NCI-H2081 (cell line): ENCODE measurements around the gene ZC3HAV1.
"Not testable (repeated sequence)": the region's sequence is repeated elsewhere in the genome, so short reads cannot be mapped to it uniquely, and the experiment has no call there.

Experiments used
- DNase-seq, 2 experiments: peaks; one replicate each; lab custom pipeline; 2025; lab: John Stamatoyannopoulos, UW

Gene ZC3HAV1

GRCh38 chr7:139086454-139086853 is 23.1 kb downstream of the ZC3HAV1 start:
- DNase-seq: no peak

- no peak for DNase-seq
Measured at GRCh38 chr7:139084709-139085108, 24.8 kb downstream of the ZC3HAV1 start.

- DNase-seq: no peak
Measured at GRCh38 chr7:139081584-139081983, 27.9 kb downstream of the ZC3HAV1 start.

DNA sequence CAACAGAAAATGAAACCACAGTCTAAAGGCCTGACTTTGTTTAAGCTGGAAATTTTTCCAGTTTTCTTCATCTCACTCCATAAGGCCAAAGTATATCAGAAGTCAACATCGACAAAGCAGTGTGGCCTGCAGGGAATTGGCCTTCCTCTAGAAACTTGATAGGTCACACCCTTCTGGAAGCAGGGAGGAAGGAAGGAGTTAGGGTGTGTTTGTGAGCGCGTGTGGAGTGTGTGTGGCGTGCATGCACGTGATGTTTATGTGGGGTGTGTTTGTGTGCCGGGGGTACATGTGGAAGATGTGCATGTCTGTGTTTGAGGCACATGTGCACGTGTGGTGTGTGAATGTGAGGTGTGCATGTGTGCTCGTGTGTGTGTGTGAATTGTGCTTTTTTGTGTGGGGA is 28.6 kb downstream of the ZC3HAV1 start:
- DNase-seq: no peak

- DNase-seq: no peak
Measured at GRCh38 chr7:139079861-139080260, 29.7 kb downstream of the ZC3HAV1 start.

DNA sequence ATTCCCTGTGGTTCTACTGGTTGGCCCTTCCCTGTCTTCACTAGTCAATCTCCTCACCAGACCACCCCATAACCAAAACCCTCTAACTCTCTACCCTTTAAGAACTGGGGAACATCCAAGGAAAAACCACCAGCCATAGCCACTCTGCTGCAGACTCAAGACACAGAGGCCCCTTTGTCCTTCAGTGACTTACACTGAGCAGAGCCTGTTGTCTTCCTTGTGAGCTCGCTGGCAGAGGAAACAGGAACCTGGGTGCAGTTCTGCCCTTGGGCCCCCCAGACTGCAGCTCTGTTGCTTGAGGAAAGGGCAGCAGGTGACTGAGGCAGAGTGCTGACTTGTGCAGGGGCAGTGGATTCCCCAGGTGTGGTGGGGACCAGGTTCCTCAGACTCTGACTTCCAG is 30.6 kb downstream of the ZC3HAV1 start:
- no peak for DNase-seq

DNA sequence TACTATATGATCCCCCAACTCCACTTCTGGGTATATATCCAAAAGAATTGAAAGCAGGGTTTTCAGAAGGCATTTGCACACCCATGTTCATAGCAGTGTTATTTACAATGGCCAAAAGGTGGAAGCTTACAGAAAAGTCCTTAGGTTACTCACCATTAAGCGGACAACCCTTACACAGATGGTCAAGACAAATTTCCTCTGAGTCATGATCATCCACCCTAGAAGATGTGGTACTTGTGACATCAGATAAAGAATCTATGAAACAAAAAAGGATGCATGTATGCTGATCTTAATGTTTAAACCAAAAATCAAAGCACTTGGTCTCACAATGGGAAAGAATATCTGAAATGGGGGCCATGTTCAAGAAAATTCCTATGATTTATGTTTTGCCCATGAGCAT is 31.1 kb downstream of the ZC3HAV1 start:
- DNase-seq: no peak

DNA sequence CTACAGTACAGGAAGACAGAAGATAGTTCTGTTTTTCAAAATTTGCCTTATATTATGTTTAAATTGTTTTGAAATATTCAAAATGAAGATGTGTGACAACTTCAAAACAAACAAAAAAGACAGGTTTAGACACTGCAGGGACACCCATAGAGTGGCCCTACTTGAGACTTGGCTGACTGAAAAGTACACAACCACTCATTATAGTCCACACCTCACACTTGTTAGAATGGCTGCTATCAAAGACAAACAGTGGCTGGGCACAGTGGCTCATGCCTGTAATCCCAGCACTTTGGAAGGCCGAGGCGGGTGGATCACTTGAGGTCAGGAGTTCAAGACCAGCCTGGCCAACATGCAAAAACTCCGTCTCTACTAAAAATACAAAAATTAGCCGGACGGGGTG is 31.8 kb downstream of the ZC3HAV1 start:
- DNase-seq: peak in 1 of 2 experiments; percentile 7

- no peak for DNase-seq
Measured at GRCh38 chr7:139075871-139076686, 33.4 kb downstream of the ZC3HAV1 start.

- peak; percentile 74 to 78 for DNase-seq
Measured at GRCh38 chr7:139075031-139075652, 34.4 kb downstream of the ZC3HAV1 start.

GRCh38 chr7:139072796-139073195 is 36.7 kb downstream of the ZC3HAV1 start:
- DNase-seq: no peak

- DNase-seq: no peak
Measured at GRCh38 chr7:139071680-139072079, 37.8 kb downstream of the ZC3HAV1 start.

DNA sequence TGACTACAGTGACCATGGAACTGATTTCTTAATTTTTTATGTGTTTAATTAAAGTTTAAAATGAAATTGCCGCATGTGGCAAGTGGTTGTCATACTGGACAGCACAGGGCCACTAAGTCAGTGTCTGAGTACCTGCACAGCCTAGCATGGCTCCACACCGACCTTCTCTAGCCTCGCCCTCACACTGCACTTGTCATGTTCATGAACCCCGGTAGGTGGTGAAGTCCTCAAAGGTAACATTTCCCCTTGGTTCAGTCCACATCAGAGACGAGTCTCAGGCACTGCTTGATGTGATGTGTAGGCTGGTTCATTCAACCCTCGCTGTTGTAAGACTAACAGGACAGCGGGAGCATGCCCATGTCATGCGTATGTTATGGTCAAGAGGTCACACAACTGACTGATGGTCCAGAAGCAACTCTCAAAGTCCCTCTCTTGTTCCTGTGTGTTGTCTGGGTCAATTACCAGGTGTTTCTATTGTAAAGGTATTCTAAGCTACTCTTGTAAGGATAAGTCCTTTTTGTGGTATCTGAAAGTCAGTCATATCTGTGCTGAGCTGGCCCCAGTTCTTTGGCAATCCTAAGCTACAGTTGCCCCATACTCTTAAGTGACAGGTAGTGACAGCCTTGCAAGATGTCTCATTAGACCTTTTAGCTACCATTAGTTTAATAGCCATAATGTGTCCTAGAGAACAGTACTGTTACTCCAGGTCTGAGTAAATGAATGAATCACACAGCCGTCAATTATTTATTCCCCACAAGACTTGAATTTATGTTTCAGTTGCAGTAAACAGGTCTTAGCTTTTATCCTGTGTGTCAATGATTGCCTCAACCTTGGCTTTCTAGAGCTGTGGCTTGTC is 40.7 kb downstream of the ZC3HAV1 start:
- no peak for DNase-seq

DNA sequence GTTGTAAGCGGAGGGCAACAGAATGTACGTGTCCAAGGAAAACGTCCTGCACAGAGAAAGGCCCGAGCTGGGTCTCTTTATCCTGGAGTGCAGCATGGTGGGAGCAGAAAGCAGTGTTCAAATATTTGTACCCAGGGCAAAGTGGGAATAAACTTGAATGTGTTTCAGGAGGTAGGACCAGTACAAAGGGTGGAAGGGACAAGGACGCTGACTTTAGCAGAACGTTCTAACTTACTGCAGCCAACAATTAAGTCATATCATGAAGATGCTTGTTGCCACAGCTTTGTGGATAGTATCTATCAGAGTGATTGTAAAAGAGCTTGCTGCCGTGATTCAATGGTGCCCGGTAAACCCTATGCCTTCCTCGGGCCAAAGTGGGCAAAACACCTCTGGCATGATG is 43.2 kb downstream of the ZC3HAV1 start:
- no peak for DNase-seq

GRCh38 chr7:139065323-139065722 is 44.2 kb downstream of the ZC3HAV1 start:
- no peak for DNase-seq

DNA sequence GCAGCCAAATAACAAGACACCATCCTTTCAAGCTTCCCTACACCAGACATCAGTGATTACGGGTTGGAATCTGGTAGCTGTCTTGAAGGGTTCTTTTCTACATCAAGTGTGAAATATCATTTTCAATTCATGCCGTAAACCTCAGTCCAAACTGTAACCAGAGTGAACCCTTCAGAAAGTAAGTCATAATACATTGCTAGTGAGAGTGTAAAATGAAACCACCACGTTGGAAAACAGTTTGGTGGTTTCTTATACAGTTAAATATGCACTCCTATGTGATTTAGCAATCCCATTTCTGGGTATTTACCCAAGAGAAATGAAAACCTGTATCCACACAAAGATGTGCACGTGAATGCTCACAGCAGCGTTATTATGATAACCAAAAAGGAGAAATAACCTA is 48.1 kb downstream of the ZC3HAV1 start:
- DNase-seq: no peak

GRCh38 chr7:139060695-139061237 is 48.8 kb downstream of the ZC3HAV1 start:
- no peak for DNase-seq

DNA sequence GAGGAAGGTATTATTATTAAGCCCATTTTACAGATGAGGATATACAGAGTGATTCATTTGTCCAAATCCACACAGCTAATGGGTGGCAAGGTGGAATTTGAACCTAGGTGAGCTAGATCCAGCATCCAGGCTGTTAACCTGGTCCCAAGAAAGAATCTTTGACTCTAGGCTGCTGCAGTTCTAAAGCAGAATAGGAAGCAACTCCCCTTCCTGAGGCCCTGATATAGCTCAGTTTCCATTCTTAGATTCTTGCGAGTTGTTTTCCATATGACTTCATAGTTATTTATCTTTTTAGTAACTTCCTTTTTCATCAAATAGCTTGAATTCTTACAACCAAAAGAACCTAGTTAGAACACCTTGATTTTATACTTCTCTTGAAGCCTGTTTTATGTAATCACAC is 49.6 kb downstream of the ZC3HAV1 start:
- no peak for DNase-seq

DNA sequence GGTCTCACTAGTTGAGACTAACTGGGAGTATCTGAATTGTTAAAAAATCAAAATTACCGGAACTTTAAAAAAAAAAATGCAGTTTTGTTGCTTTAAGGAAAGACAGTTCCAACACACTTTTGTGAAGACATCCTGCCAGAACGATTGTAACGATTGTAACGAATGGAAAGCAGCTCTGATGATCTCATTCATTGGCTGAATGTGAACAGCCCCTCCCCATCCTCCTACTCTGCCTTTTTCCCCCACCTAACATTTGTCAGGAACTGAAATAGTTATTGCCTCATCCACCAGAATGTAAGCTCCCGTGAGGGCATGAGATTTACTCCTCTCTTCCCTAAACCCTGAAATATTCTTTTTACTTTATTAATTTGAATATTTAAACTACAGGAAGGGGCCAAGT is 50.6 kb downstream of the ZC3HAV1 start:
- DNase-seq: no peak

- DNase-seq: no peak
Measured at GRCh38 chr7:139055674-139056073, 53.8 kb downstream of the ZC3HAV1 start.

DNA sequence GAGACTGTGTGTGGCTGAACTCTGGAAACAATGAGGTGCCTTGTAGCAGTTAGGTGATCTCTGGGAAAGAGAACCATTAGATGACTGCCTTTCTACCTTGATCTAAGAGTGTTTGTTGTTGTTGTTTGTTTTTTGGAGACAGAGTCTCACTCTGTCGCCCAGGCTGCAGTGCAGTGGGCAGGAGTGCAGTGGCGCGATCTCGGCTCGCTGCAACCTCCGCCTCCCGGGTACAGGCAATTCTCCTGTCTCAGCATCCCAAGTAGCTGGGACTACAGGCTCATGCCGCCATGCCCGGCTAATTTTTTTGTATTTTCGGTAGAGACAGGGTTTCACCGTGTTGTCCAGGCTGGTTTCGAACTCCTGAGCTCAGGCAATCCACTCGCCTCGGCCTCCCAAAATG is 54.9 kb downstream of the ZC3HAV1 start:
- DNase-seq: not testable (repeated sequence)

DNA sequence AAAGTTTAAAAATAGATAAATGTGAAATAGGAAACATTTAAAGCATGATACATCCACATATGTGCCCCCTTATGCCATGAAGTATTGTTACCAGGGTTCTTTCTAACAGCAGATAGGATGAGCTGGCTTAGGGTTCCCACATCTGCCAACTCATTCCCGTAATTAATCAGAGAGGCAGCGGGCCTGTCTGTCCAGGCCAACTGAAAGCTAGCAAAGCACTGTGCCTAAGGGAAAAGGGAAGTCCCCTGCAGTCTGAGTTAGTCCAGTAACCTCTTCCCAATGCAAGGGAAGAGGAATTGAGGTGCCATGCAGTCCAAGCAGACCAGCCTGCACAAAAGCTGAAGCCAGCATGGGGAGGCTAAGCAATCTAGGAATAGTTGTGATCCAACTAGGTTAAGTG is 55.4 kb downstream of the ZC3HAV1 start:
- DNase-seq: no peak
